Activated CD8-positive, alpha-beta T cell treated with anti-CD3 and anti-CD28 coated beads for 36 hours (primary cell): ENCODE data around the gene TUBA8. TPM values are rescaled to one million over a fixed set of nuclear protein-coding genes. Genes with fewer than 3 reads are reported as not detected.
"Not testable (repeated sequence)": the region's sequence is repeated elsewhere in the genome, so short reads cannot be mapped to it uniquely, and the experiment has no call there.

ENCODE experiments used
- ATAC-seq: fragments of 200-7000 bp; cut with Tn5 transposase; one replicate; pipeline ENCODE4 v1.10.0; 2021; ENCODE audit warnings: mild to moderate bottlenecking, moderate library complexity
- CTCF ChIA-PET: fragments of 350-600 bp; sonication (Branson Sonifier 250); formaldehyde crosslinking; loops from one replicate; lab custom pipeline; 2021; ENCODE audit warnings: antibody characterized with exemption; lab: Charles Lee
- POLR2A ChIA-PET: fragments of 350-600 bp; sonication (Branson Sonifier 250); formaldehyde crosslinking; loops from one replicate; lab custom pipeline; 2021; ENCODE audit warnings: antibody characterized with exemption; lab: Charles Lee
- DNase-seq: peaks from one replicate; pipeline ENCODE4 v3.0.0-alpha.2; 2020
- H3K27ac Mint-ChIP-seq: one replicate; pipeline ENCODE4 v1.8.0; 2021; ENCODE audit warnings: mild to moderate bottlenecking, mixed read lengths
- H3K27me3 Mint-ChIP-seq: one replicate; pipeline ENCODE4 v1.8.0; 2021; ENCODE audit warnings: mixed read lengths
- H3K36me3 Mint-ChIP-seq: one replicate; pipeline ENCODE4 v1.8.0; 2021; ENCODE audit warnings: low read depth, mixed read lengths
- H3K4me1 Mint-ChIP-seq: one replicate; pipeline ENCODE4 v1.8.0; 2021; ENCODE audit warnings: low read depth, mixed read lengths
- H3K4me3 Mint-ChIP-seq: one replicate; pipeline ENCODE4 v1.8.0; 2021; ENCODE audit warnings: mild to moderate bottlenecking, moderate library complexity, mixed read lengths
- H3K9me3 Mint-ChIP-seq: one replicate; pipeline ENCODE4 v1.8.0; 2021; ENCODE audit warnings: mixed read lengths
- CTCF ChIP-seq: fragments of 200-600 bp; IDR thresholded peaks from one replicate; pipeline ENCODE4 v1.8.0; 2022; ENCODE audit warnings: antibody characterized with exemption, mild to moderate bottlenecking
- intact Hi-C: fragments of 100-400 bp; cut with micrococcal nuclease; formaldehyde crosslinking; loops from one replicate; pipeline ENCODE4 v1.10.0; 2022
- total RNA-seq, 2 experiments: library from RNA; stranded (reverse); gene quantifications; one replicate each; pipeline ENCODE4 v1.2.3, GENCODE V29; 2021

The TUBA8 gene
- total RNA-seq, 2 experiments from 2014 or later: 0.56 to 0.85 TPM

- Mint-ChIP-seq H3K4me3 (no peak overlapping the region), H3K27ac (no peak overlapping the region), H3K27me3 (peaks cover 23% of the 10 kb centered on the region), H3K9me3 (no peaks in the 10 kb centered on the region), H3K4me1 (no peaks in the 10 kb centered on the region), H3K36me3 (no peaks in the 10 kb centered on the region)
- POLR2A ChIA-PET: no interaction called here
- intact Hi-C loops: no loop called here
- ATAC-seq (no peak), DNase-seq (no peak)
- CTCF ChIA-PET: interaction anchor here (1.3 kb wide), 1 partner anchor 240 kb away, joined by 3 read pairs; no protein-coding TSS in a partner anchor
- no peak for TF ChIP-seq CTCF
Measured at GRCh38 chr22:18068381-18068988, 42.1 kb upstream of the TUBA8 start.

- Mint-ChIP-seq H3K4me1 (no peaks in the 10 kb centered on the region), H3K36me3 (no peaks in the 10 kb centered on the region), H3K4me3 (no peak overlapping the region), H3K27me3 (peaks cover 20% of the 10 kb centered on the region), H3K27ac (no peak overlapping the region), H3K9me3 (no peaks in the 10 kb centered on the region)
- DNase-seq (no peak), ATAC-seq (no peak)
- ChIA-PET POLR2A (no interaction called here), CTCF (interaction anchor here (1.3 to 1.7 kb wide), 2 partner anchors 238 to 241 kb away, joined by 3 to 8 read pairs; no protein-coding TSS in a partner anchor)
- no peak for TF ChIP-seq CTCF
- intact Hi-C loops: no loop called here
Measured at GRCh38 chr22:18069041-18069440, 41.6 kb upstream of the TUBA8 start.

GRCh38 chr22:18070041-18070440 is 40.6 kb upstream of the TUBA8 start:
- Mint-ChIP-seq H3K36me3 (no peaks in the 10 kb centered on the region), H3K4me1 (no peaks in the 10 kb centered on the region), H3K9me3 (no peaks in the 10 kb centered on the region), H3K4me3 (no peak overlapping the region), H3K27me3 (peaks cover 14% of the 10 kb centered on the region), H3K27ac (no peak overlapping the region)
- ATAC-seq (no peak), DNase-seq (no peak)
- CTCF ChIA-PET: interaction anchor here (0.6 to 1.7 kb wide), 4 partner anchors 89 to 333 kb away, joined by 3 to 8 read pairs (median 3); no protein-coding TSS in a partner anchor
- POLR2A ChIA-PET: no interaction called here
- intact Hi-C loops: no loop called here
- no peak for TF ChIP-seq CTCF

- H3K9me3 Mint-ChIP-seq: no peaks in the 10 kb centered on the region
- CTCF ChIA-PET: interaction anchor here (0.6 to 9.3 kb wide), 5 partner anchors 86 to 329 kb away, joined by 3 to 189 read pairs (median 6); no protein-coding TSS in a partner anchor
- peaks cover 8% of the 10 kb centered on the region for H3K27me3 Mint-ChIP-seq
- POLR2A ChIA-PET: no interaction called here
- no peak overlapping the region for H3K4me3 Mint-ChIP-seq
- ATAC-seq (no peak), DNase-seq (peak; percentile 21)
- H3K4me1 Mint-ChIP-seq: peaks cover under 1% of the 10 kb centered on the region
- no peaks in the 10 kb centered on the region for H3K36me3 Mint-ChIP-seq
- no peak overlapping the region for H3K27ac Mint-ChIP-seq
- intact Hi-C loops: no loop called here
- peak; percentile 47 for TF ChIP-seq CTCF
Measured at GRCh38 chr22:18070556-18071306, 39.9 kb upstream of the TUBA8 start.

GRCh38 chr22:18071307-18071967 is 39.2 kb upstream of the TUBA8 start:
- DNase-seq, H3K27ac Mint-ChIP-seq, H3K9me3 Mint-ChIP-seq, ATAC-seq, H3K36me3 Mint-ChIP-seq, H3K4me3 Mint-ChIP-seq, H3K4me1 Mint-ChIP-seq, intact Hi-C loops, H3K27me3 Mint-ChIP-seq: not testable (repeated sequence)
- POLR2A ChIA-PET: interaction anchor here (0.6 kb wide), 1 partner anchor 432 kb away, joined by 3 read pairs; no protein-coding TSS in a partner anchor
- CTCF ChIA-PET: interaction anchor here (0.8 to 9.3 kb wide), 6 partner anchors 9 to 330 kb away, joined by 3 to 189 read pairs (median 4); no protein-coding TSS in a partner anchor
